CD4-positive, alpha-beta T cell (primary cell): ENCODE results near the gene NIN. TPM values are rescaled to one million over a fixed set of nuclear protein-coding genes. Genes with fewer than 3 reads are reported as not detected.

ENCODE experiments used
- ATAC-seq: fragments of 200-7000 bp; cut with Tn5 transposase; one replicate; pipeline ENCODE4 v1.10.0; 2022; ENCODE audit warnings: mild to moderate bottlenecking; ENCODE audit not compliant: poor library complexity
- CTCF ChIA-PET: fragments of 350-600 bp; sonication (Branson Sonifier 250); formaldehyde crosslinking; loops from one replicate; lab custom pipeline; 2021; ENCODE audit warnings: antibody characterized with exemption, inconsistent platforms; lab: Charles Lee
- POLR2A ChIA-PET: fragments of 350-600 bp; sonication (Branson Sonifier 250); formaldehyde crosslinking; loops from one replicate; lab custom pipeline; 2021; ENCODE audit warnings: antibody characterized with exemption, inconsistent platforms; lab: Charles Lee
- DNase-seq, 14 experiments: peaks; one replicate each; pipeline ENCODE4 v3.0.0-alpha.2; 2013 to 2020; ENCODE audit warnings: mixed read lengths in 2 of 14
- H3K27ac ChIP-seq, 2 donors: one replicate each; pipeline versions ENCODE4 v1.5.1 to v1.7.0; 2013; ENCODE audit warnings: low read length in 2 of 2, low read depth in 1 of 2, mild to moderate bottlenecking in 1 of 2
- H3K27me3 ChIP-seq, 2 experiments: 1 replicate in 1 of 2; 2 replicates in 1 of 2; pipeline versions ENCODE4 v1.6.1 to v1.7.0; 2013; ENCODE audit warnings: low read length in 2 of 2, control low read depth in 1 of 2, mild to moderate bottlenecking in 1 of 2, moderate library complexity in 1 of 2; ENCODE audit not compliant: insufficient read depth in 2 of 2, control insufficient read depth in 1 of 2
- H3K36me3 ChIP-seq: one replicate; pipeline ENCODE4 v1.6.1; 2013; ENCODE audit warnings: low read length, control low read depth; ENCODE audit not compliant: insufficient read depth
- H3K4me1 ChIP-seq: one replicate; pipeline ENCODE4 v1.6.1; 2013; ENCODE audit warnings: low read length, control low read depth; ENCODE audit not compliant: insufficient read depth
- H3K4me3 ChIP-seq: one replicate; pipeline ENCODE4 v1.5.1; 2013; ENCODE audit warnings: mild to moderate bottlenecking, low read length, moderate library complexity
- H3K9me3 ChIP-seq, 2 experiments: 1 replicate in 1 of 2; 2 replicates in 1 of 2; pipeline versions ENCODE4 v1.6.1 to v1.7.0; 2013; ENCODE audit warnings: low read length in 2 of 2, mild to moderate bottlenecking in 2 of 2, control low read depth in 1 of 2, moderate library complexity in 1 of 2; ENCODE audit not compliant: control insufficient read depth in 1 of 2, insufficient read depth in 1 of 2
- H3K27ac Mint-ChIP-seq: one replicate; pipeline ENCODE4 v1.8.0; 2020; ENCODE audit warnings: mixed read lengths
- H3K27me3 Mint-ChIP-seq: one replicate; pipeline ENCODE4 v1.8.0; 2021; ENCODE audit warnings: mixed read lengths
- H3K36me3 Mint-ChIP-seq: one replicate; pipeline ENCODE4 v1.8.0; 2021; ENCODE audit warnings: low read depth, mixed read lengths
- H3K4me1 Mint-ChIP-seq: one replicate; pipeline ENCODE4 v1.8.0; 2021; ENCODE audit warnings: low read depth, mixed read lengths
- H3K4me3 Mint-ChIP-seq: one replicate; pipeline ENCODE4 v1.8.0; 2020; ENCODE audit warnings: mild to moderate bottlenecking, mixed read lengths
- H3K9me3 Mint-ChIP-seq: one replicate; pipeline ENCODE4 v1.8.0; 2020; ENCODE audit warnings: mixed read lengths
- intact Hi-C, 2 experiments: fragments of 100-400 bp; cut with DNase I in 1 of 2; cut with micrococcal nuclease in 1 of 2; formaldehyde crosslinking; loops; one replicate each; pipeline versions ENCODE4 v1.15.1 to v1.9.0; 2023 to 2025; cut with DNase I, micrococcal nuclease
- total RNA-seq, 174 experiments: library from RNA in 2 of 174; stranded (reverse) in 2 of 174; gene quantifications; one replicate each; pipeline ENCODE4 v1.2.3 and lab custom pipeline; 2021 to 2026
- TF ChIP-seq, protein P1 (sequence below): fragments of 200-600 bp; IDR thresholded peaks from one replicate; pipeline ENCODE4 v1.8.0; 2022; ENCODE audit warnings: antibody characterized with exemption, mild to moderate bottlenecking

Gene NIN
- total RNA-seq, 2 experiments from 2014 or later, result 96.8 to 98.5 TPM

DNA sequence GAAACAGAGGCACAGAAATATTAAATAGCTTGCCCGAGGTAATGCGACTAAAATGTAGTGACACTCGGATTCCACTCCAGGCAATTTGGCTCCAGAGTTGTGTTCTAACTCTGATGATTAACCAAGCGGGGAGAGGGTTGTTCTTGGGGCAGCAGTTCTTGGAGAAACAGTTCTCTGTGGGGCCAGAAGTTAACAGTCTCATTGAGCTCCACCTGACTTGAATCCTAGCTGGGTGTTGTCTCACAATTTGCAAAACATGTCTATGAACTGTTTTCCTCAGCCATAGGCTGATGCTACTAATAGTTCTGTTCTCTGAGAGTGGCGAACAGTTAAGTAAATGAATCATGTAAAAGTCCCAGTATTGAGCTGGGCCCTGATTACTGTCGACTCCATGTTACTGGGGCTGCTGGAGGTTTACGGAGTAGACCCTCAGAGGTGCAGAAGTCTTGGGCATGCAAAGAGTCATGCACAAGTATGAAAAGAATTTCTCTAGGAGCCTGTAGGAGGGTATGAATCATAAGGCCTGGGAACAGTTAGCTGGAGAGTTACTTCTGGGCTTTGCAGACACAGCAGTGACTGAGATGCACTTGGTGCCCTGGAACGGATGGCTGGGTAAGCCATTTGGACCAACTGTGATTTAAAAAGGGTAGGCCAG, 15.4 kb upstream of the NIN start:
- intact Hi-C loops, result no loop called here
- H3K4me3 Mint-ChIP-seq, result no peak overlapping the region
- ChIA-PET POLR2A (no interaction called here), CTCF (interaction anchor here (1.5 kb wide), 1 partner anchor 14 kb away, joined by 4 read pairs; no protein-coding TSS in a partner anchor)
- H3K4me1 Mint-ChIP-seq, result no peaks in the 10 kb centered on the region
- TF ChIP-seq, protein P1, sequence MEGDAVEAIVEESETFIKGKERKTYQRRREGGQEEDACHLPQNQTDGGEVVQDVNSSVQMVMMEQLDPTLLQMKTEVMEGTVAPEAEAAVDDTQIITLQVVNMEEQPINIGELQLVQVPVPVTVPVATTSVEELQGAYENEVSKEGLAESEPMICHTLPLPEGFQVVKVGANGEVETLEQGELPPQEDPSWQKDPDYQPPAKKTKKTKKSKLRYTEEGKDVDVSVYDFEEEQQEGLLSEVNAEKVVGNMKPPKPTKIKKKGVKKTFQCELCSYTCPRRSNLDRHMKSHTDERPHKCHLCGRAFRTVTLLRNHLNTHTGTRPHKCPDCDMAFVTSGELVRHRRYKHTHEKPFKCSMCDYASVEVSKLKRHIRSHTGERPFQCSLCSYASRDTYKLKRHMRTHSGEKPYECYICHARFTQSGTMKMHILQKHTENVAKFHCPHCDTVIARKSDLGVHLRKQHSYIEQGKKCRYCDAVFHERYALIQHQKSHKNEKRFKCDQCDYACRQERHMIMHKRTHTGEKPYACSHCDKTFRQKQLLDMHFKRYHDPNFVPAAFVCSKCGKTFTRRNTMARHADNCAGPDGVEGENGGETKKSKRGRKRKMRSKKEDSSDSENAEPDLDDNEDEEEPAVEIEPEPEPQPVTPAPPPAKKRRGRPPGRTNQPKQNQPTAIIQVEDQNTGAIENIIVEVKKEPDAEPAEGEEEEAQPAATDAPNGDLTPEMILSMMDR, result no peak
- H3K27me3 Mint-ChIP-seq, result no peaks in the 10 kb centered on the region
- H3K36me3 ChIP-seq, result no peaks in the 10 kb centered on the region
- H3K4me3 ChIP-seq, result no peak overlapping the region
- no peaks in the 10 kb centered on the region for H3K36me3 Mint-ChIP-seq
- DNase-seq (no peak), ATAC-seq (no peak)
- H3K9me3 ChIP-seq, result no peaks in the 10 kb centered on the region
- no peak overlapping the region for H3K27ac ChIP-seq
- no peaks in the 10 kb centered on the region for H3K9me3 Mint-ChIP-seq
- no peaks in the 10 kb centered on the region for H3K4me1 ChIP-seq
- no peak overlapping the region for H3K27ac Mint-ChIP-seq
- H3K27me3 ChIP-seq, result no peaks in the 10 kb centered on the region

DNA sequence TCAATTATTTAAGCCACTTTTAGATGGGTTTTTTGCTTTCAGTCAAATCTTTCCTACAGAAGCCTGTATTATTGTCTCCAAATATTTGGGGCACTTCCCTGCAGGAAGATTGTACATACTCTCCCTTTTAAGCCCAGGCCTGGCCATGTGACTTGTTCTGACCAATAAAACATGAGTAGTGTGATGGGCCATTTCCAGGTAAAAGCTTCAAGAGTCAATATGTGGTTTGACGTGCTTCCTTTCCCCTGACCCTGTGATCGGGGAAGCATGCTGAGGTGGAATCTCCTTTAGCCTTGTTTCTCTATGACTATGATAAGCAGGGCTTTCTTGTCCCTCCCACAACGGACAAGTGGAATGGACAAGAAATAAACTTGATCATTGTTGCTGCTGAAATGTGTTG, 14.2 kb upstream of the NIN start:
- TF ChIP-seq, protein P1, result no peak
- Mint-ChIP-seq H3K36me3 (no peaks in the 10 kb centered on the region), H3K9me3 (no peaks in the 10 kb centered on the region), H3K27ac (no peak overlapping the region), H3K27me3 (no peaks in the 10 kb centered on the region), H3K4me3 (no peak overlapping the region), H3K4me1 (no peaks in the 10 kb centered on the region)
- Histone ChIP-seq H3K4me1 (no peaks in the 10 kb centered on the region), H3K36me3 (no peaks in the 10 kb centered on the region), H3K27ac (no peak overlapping the region), H3K4me3 (no peak overlapping the region), H3K9me3 (no peaks in the 10 kb centered on the region), H3K27me3 (no peaks in the 10 kb centered on the region)
- ATAC-seq (no peak), DNase-seq (no peak)
- intact Hi-C loops, result no loop called here
- ChIA-PET POLR2A (no interaction called here), CTCF (no interaction called here)

DNA sequence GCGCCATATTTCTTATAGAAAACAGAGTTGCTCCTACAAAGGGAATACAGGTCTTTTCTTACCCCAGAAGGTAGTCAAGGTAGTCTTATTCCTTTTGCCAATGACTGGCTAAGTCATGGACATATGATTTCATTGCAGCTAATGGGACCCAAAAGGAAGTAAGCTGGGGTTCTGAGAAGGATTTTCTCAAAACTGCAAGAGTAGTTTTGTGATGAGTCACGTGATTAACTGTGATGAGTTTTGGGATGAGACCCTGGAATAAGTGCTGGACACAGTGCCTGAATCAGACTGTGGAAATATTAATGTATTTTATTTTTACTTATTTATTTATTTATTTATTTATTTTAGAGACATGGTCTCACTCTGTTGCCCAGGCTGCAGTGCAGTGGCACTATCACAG, 13.4 kb upstream of the NIN start:
- intact Hi-C loops, result no loop called here
- H3K4me3 ChIP-seq, result no peak overlapping the region
- no peak overlapping the region for H3K27ac Mint-ChIP-seq
- H3K36me3 ChIP-seq, result no peaks in the 10 kb centered on the region
- no peaks in the 10 kb centered on the region for H3K9me3 Mint-ChIP-seq
- no peaks in the 10 kb centered on the region for H3K27me3 Mint-ChIP-seq
- no peaks in the 10 kb centered on the region for H3K4me1 ChIP-seq
- H3K36me3 Mint-ChIP-seq, result no peaks in the 10 kb centered on the region
- ATAC-seq (no peak), DNase-seq (no peak)
- H3K4me3 Mint-ChIP-seq, result no peak overlapping the region
- H3K27ac ChIP-seq, result no peak overlapping the region
- ChIA-PET CTCF (no interaction called here), POLR2A (no interaction called here)
- H3K27me3 ChIP-seq, result no peaks in the 10 kb centered on the region
- no peaks in the 10 kb centered on the region for H3K9me3 ChIP-seq
- TF ChIP-seq, protein P1, result no peak
- no peaks in the 10 kb centered on the region for H3K4me1 Mint-ChIP-seq
